Heart right ventricle (tissue), 16 donors: ENCODE measurements around the gene IL17D. TPM values are rescaled to one million over a fixed set of nuclear protein-coding genes. Genes with fewer than 3 reads are reported as not detected.

ENCODE experiments used
- ATAC-seq, 8 donors: fragments of 200-7000 bp; cut with Tn5 transposase; one replicate each; pipeline ENCODE4 v1.9.1; 2020; ENCODE audit warnings: mild to moderate bottlenecking in 8 of 8, moderate library complexity in 8 of 8, moderate number of reproducible peaks in 1 of 8
- DNase-seq, 2 donors: peaks; one replicate each; pipeline ENCODE4 v3.0.0-alpha.2; 2020
- H3K27ac ChIP-seq, 10 donors: fragments of 200-600 bp; sonication (generic) in 2 of 10; one replicate each; pipeline versions ENCODE4 v1.5.0 to v1.8.0; 2020 to 2022; ENCODE audit warnings: mild to moderate bottlenecking in 3 of 10
- H3K27me3 ChIP-seq, 7 donors: fragments of 200-600 bp; one replicate each; pipeline ENCODE4 v1.8.0; 2021 to 2022; ENCODE audit warnings: mild to moderate bottlenecking in 2 of 7
- H3K36me3 ChIP-seq, 9 donors: fragments of 200-600 bp; sonication (generic) in 1 of 9; one replicate each; pipeline versions ENCODE4 v1.5.0 to v1.8.0; 2020 to 2022; ENCODE audit warnings: mild to moderate bottlenecking in 2 of 9
- H3K4me1 ChIP-seq, 9 donors: fragments of 200-600 bp; sonication (generic) in 1 of 9; one replicate each; pipeline versions ENCODE4 v1.5.0 to v1.8.0; 2020 to 2022; ENCODE audit warnings: mild to moderate bottlenecking in 4 of 9
- H3K4me3 ChIP-seq, 10 donors: fragments of 200-600 bp; sonication (generic) in 2 of 10; one replicate each; pipeline versions ENCODE4 v1.5.0 to v1.8.0; 2020 to 2022; ENCODE audit warnings: mild to moderate bottlenecking in 7 of 10, moderate library complexity in 2 of 10
- H3K9me3 ChIP-seq, 11 donors: fragments of 200-600 bp in 10 of 11; sonication (generic) in 2 of 11; one replicate each; pipeline versions ENCODE4 v1.5.0 to v1.8.0; 2013 to 2022; ENCODE audit warnings: mild to moderate bottlenecking in 2 of 11, control low read depth in 1 of 11, moderate library complexity in 1 of 11
- CTCF ChIP-seq, 9 donors: fragments of 200-600 bp; sonication (generic) in 2 of 9; IDR thresholded peaks; one replicate each; pipeline versions ENCODE4 v1.5.0 to v1.8.0; 2021 to 2022; ENCODE audit warnings: antibody characterized with exemption in 9 of 9, mild to moderate bottlenecking in 5 of 9, moderate library complexity in 1 of 9
- WGBS, 2 donors: extraction: QIAGEN DNeasy Blood & Tissue Kit; methylation state at CpG; one replicate each; pipeline ENCODE4 v1.1.7; 2013; ENCODE audit warnings: inconsistent platforms in 1 of 2; 5-methylcytosine and 5-hydroxymethylcytosine counted together
- intact Hi-C, 10 donors: fragments of 100-400 bp; cut with DNase I; formaldehyde crosslinking; loops; one replicate each; pipeline versions ENCODE4 v1.11.1 to v1.14.2; 2022
- polyA plus RNA-seq, 2 donors: library from polyadenylated mRNA; stranded (reverse); fragments of 200-250 nt; gene quantifications; one replicate each; pipeline ENCODE4 v1.2.3, GENCODE V29; 2013
- total RNA-seq, 10 donors: library from RNA; stranded (reverse); fragmentation: NEBNext Ultra II Directional in 3 of 10; extraction: Animal tissue kit (Norgen Biotek cat#: 25700) in 3 of 10; gene quantifications; one replicate each; pipeline versions ENCODE4 v1.2.1 to v1.2.4, GENCODE V29; 2021 to 2023
- donor health status: Arrhythmogenic right ventricular cardiomyopathy.
- donor health status: ischemic (EF 13 %, LVEDD 7.1; RV severe dilation, severe dysfunction).
- donor health status: healthy with polysubstance abuse.
- donor health status: DM: no; HTN: yes; CAD: no.
- donor health status: DM: no; HTN: no; CAD: no.
- donor health status: ischemic (EF 25% LVEDD 6.9; RV normal size, moderate dysfunction).
- donor health status: ischemic (EF 25% LVEDD 5.7; RV mildly dilated, moderate dysfunction).
- donor health status: healthy.
- donor health status: DM: yes; HTN: yes; CAD: no.
- donor health status: Ischemic cardiomyopathy.
- donor health status: ischemic (EF 35%, LVEDD 5.7; RV mildly dilated, moderate dysfunction).
- donor health status: nonischemic (EF 11% LVEDD 7.7; RV severe dilation, severe dysfunction).
- donor health status: DM: yes; HTN: yes; CAD: no.
- donor health status: PGD.
- donor health status: ischemic (EF 29% LVEDD 5.4; RV normal size, mild dysfunction).
- donor health status: nonischemic (EF 23%, LVEDD 6.1; RV moderate dilation, normal function).

The IL17D gene
- total and polyA plus RNA-seq, 12 donors, result 0.30 to 2.2 (median 0.77) TPM

- no peak for ATAC-seq
- TF ChIP-seq CTCF (IDR thresholded peaks at IDR 0.05), result no peak
- H3K4me1 ChIP-seq, result no peaks in the 10 kb centered on the region
- H3K27me3 ChIP-seq, result no peaks in the 10 kb centered on the region
- no peak for DNase-seq
- 67 to 68% methylated on average over 4 of the region's 4 CpGs for WGBS, 2 donors
- intact Hi-C loops, result no loop called here
- no peak overlapping the region for H3K4me3 ChIP-seq
- peaks cover 0 to 36% (median 3%) of the 10 kb centered on the region in 9 donors for H3K36me3 ChIP-seq
- no peak overlapping the region for H3K27ac ChIP-seq
- H3K9me3 ChIP-seq, result no peaks in the 10 kb centered on the region
Observed at GRCh38 chr13:20691616-20692015, 11.9 kb upstream of the IL17D start.

- Histone ChIP-seq H3K36me3 (peaks cover 0 to 11% (median 3%) of the 10 kb centered on the region in 9 donors), H3K4me3 (no peak overlapping the region), H3K27me3 (peaks cover 0 to 15% (median 7%) of the 10 kb centered on the region in 7 donors), H3K4me1 (no peaks in the 10 kb centered on the region), H3K27ac (no peak overlapping the region), H3K9me3 (no peaks in the 10 kb centered on the region)
- 71 to 77% methylated on average over 4 of the region's 4 CpGs for WGBS, 2 donors
- no peak for DNase-seq
- intact Hi-C loops, result no loop called here
- no peak for TF ChIP-seq CTCF (IDR thresholded peaks at IDR 0.05)
- no peak for ATAC-seq
Observed at GRCh38 chr13:20696073-20696472, 7.4 kb upstream of the IL17D start.

GRCh38 chr13:20699715-20700114, 3.8 kb upstream of the IL17D start:
- Histone ChIP-seq H3K4me3 (no peak overlapping the region), H3K27ac (no peak overlapping the region), H3K4me1 (peaks cover 0 to 20% (median 12%) of the 10 kb centered on the region in 9 donors), H3K36me3 (no peaks in the 10 kb centered on the region), H3K9me3 (no peaks in the 10 kb centered on the region), H3K27me3 (peaks cover 0 to 38% (median 14%) of the 10 kb centered on the region in 7 donors)
- DNase-seq (no peak), ATAC-seq (no peak)
- intact Hi-C loops, result loop anchor here in 4 of 10 donors (5.0 to 10.0 kb wide), 2 partner anchors 202 to 205 kb away; no protein-coding TSS in a partner anchor
- WGBS, 2 donors, result 94% methylated on average over 9 of the region's 9 CpGs
- no peak for TF ChIP-seq CTCF (IDR thresholded peaks at IDR 0.05)

GRCh38 chr13:20700288-20700687, 3.2 kb upstream of the IL17D start:
- DNase-seq (no peak), ATAC-seq (no peak)
- intact Hi-C loops, result loop anchor here in 4 of 10 donors (5.0 to 10.0 kb wide), 2 partner anchors 203 to 205 kb away; no protein-coding TSS in a partner anchor
- no peak for TF ChIP-seq CTCF (IDR thresholded peaks at IDR 0.05)
- no peak overlapping the region for H3K4me3 ChIP-seq
- H3K4me1 ChIP-seq, result peaks cover 0 to 20% (median 12%) of the 10 kb centered on the region in 9 donors
- WGBS, 2 donors, result 90 to 93% methylated on average over 6 of the region's 6 CpGs
- no peaks in the 10 kb centered on the region for H3K36me3 ChIP-seq
- no peak overlapping the region for H3K27ac ChIP-seq
- peaks cover 0 to 38% (median 14%) of the 10 kb centered on the region in 7 donors for H3K27me3 ChIP-seq
- H3K9me3 ChIP-seq, result no peaks in the 10 kb centered on the region
